Measurements from ENCODE around the gene CFAP221. TPM values are rescaled to one million over a fixed set of nuclear protein-coding genes. Genes with fewer than 3 reads are reported as not detected.

Gene CFAP221
- polyA plus RNA-seq, 2 of the 4 experiments (the other 2 are of a cell fraction), result 0.17 to 0.30 TPM

GRCh38 chr2:119546447-119546767 lies 2.2 kb downstream of the CFAP221 start:
- Histone ChIP-seq H3K27ac (no peak overlapping the region), H3K4me2 (no peak overlapping the region), H3K9me3 (no peaks in the 10 kb centered on the region), H3K4me1 (peaks cover 13% of the 10 kb centered on the region), H3K4me3 (no peak overlapping the region)
- FAIRE-seq, result no peak
- ChIA-PET POLR2A (no interaction called here), CTCF (interaction anchor here (1.2 to 1.3 kb wide), 3 partner anchors 16 to 95 kb away, joined by 3 to 4 read pairs (median 4); no protein-coding TSS in a partner anchor)
- WGBS (ENCODE audit: missing lambda C conversion rate), result 76% methylated on average over 1 of the region's 1 CpG
- ATAC-seq, result no peak
- DNase-seq (ENCODE audit: low read depth in 1 of 2, low spot score in 1 of 2), result no peak
- TF ChIP-seq CBX2 (IDR thresholded peaks at IDR 0.05; ENCODE audit: borderline replicate concordance, low read depth), result no peak
- TF ChIP-seq RCOR1 (IDR thresholded peaks at IDR 0.05; ENCODE audit: low read depth, low read length), result no peak
- no peak for TF ChIP-seq CTCF (IDR thresholded peaks at IDR 0.05)
- no peak for TF ChIP-seq HEYL (CRISPR knock-in tag; IDR thresholded peaks at IDR 0.05)
- no peak for TF ChIP-seq JUN (IDR thresholded peaks at IDR 0.05)
- TF ChIP-seq HOXB5 (CRISPR knock-in tag; IDR thresholded peaks at IDR 0.05), result no peak
- TF ChIP-seq ATOH8 (CRISPR knock-in tag; IDR thresholded peaks at IDR 0.05; ENCODE audit: low read depth), result no peak
- no peak for TF ChIP-seq GATA3 (IDR thresholded peaks at IDR 0.05; ENCODE audit: borderline replicate concordance)
- no peak for TF ChIP-seq FOSL2 (IDR thresholded peaks at IDR 0.05)
- TF ChIP-seq FOSL2 (CRISPR knock-in tag; IDR thresholded peaks at IDR 0.05), result no peak
- TF ChIP-seq SREBF2 (IDR thresholded peaks at IDR 0.05), result no peak
- no peak for TF ChIP-seq FOSB (CRISPR knock-in tag; IDR thresholded peaks at IDR 0.05)
- no peak for TF ChIP-seq MAX (IDR thresholded peaks at IDR 0.05)
- TF ChIP-seq PBX3 (IDR thresholded peaks at IDR 0.05), result no peak
- no peak for TF ChIP-seq HDAC2 (IDR thresholded peaks at IDR 0.05)
- TF ChIP-seq HOXB13 (CRISPR knock-in tag; IDR thresholded peaks at IDR 0.05; ENCODE audit: low read depth), result no peak
- no peak for TF ChIP-seq HES2 (IDR thresholded peaks at IDR 0.05)
- TF ChIP-seq REST (IDR thresholded peaks at IDR 0.05), result no peak
- TF ChIP-seq RFX5 (IDR thresholded peaks at IDR 0.05), result no peak
- TF ChIP-seq CHD2 (IDR thresholded peaks at IDR 0.05; ENCODE audit: low read length, partially characterized antibody), result no peak
- no peak for TF ChIP-seq KDM5A (IDR thresholded peaks at IDR 0.05)

Data from A549 (cell line).